ENCODE results near the gene COL4A4.

COL4A4 gene

GRCh38 chr2:227058888-227059399, 105.1 kb downstream of the COL4A4 start:
- peaks cover under 1% of the 10 kb centered on the region for H3K36me3 Mint-ChIP-seq (ENCODE audit: low read depth)
- peaks cover 11% of the 10 kb centered on the region for H3K9me3 Mint-ChIP-seq
- DNase-seq = no peak
- no peak overlapping the region for H3K4me3 Mint-ChIP-seq
- H3K27ac Mint-ChIP-seq = no peak overlapping the region
- H3K27me3 Mint-ChIP-seq (ENCODE audit: low read depth, poor library complexity) = no peaks in the 10 kb centered on the region
- no peak for TF ChIP-seq CTCF (IDR thresholded peaks at IDR 0.05)
- no peaks in the 10 kb centered on the region for H3K4me1 Mint-ChIP-seq

DNA sequence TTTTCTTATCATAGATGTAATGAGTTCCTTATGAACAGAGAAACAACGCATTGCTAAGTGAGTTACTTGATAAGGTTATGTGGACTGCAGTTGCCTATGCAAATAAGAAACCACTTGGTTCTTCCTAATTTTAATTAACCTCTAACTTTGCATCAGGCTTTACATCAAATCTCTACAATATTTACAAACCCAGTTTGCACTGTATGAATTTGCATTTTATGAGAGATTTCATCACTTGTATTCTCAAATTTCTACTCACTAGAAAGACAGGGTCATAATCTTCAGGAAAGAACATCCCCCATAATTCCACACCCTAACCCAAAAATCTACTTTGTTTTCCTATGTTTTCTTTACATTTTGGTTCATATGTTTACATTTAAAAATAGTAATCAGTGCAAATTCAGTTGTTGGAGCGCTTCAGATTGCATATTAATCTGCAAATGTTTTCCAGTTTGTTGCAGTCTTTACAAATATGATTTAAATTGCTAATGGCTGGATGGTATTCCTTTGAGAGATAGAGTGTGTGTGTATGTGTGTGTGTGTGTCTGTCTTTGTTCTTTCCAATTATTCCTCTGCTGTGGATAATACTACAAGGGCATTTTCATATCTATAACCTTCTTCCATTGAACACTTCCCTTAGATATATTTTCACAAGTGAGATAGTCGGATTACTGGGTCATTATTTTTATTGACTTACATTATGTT, 106.1 kb downstream of the COL4A4 start:
- Mint-ChIP-seq H3K27me3 (ENCODE audit: low read depth, poor library complexity) (peaks cover 2% of the 10 kb centered on the region), H3K9me3 (peaks cover 6% of the 10 kb centered on the region), H3K4me1 (no peaks in the 10 kb centered on the region), H3K27ac (no peak overlapping the region), H3K36me3 (ENCODE audit: low read depth) (no peaks in the 10 kb centered on the region), H3K4me3 (no peak overlapping the region)
- DNase-seq = no peak
- TF ChIP-seq CTCF (IDR thresholded peaks at IDR 0.05) = no peak

DNA sequence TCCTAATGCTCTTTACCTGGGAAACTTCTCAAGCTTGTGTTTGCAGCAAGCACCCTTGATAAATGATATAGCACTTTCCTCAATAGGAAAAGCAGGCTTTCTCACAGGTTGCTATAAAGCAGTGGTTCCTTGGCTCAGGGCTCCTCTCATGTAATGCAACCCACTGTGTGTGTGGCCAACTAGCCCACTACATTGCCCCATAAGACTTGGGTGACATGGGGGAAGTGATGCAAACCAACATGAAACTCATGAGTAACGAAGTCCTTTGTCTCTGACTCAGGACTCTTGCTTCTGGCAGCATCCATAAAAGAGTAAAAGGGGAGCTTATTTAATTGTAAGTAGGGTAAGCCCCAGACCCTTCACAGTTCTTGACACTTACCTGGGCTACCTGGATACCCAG, 106.9 kb downstream of the COL4A4 start:
- no peak for TF ChIP-seq CTCF (IDR thresholded peaks at IDR 0.05)
- H3K4me1 Mint-ChIP-seq = no peaks in the 10 kb centered on the region
- H3K27ac Mint-ChIP-seq = no peak overlapping the region
- no peaks in the 10 kb centered on the region for H3K36me3 Mint-ChIP-seq (ENCODE audit: low read depth)
- H3K27me3 Mint-ChIP-seq (ENCODE audit: low read depth, poor library complexity) = peaks cover 2% of the 10 kb centered on the region
- H3K9me3 Mint-ChIP-seq = peaks cover 5% of the 10 kb centered on the region
- DNase-seq = no peak
- no peak overlapping the region for H3K4me3 Mint-ChIP-seq

- H3K4me3 Mint-ChIP-seq = no peak overlapping the region
- no peak for TF ChIP-seq CTCF (IDR thresholded peaks at IDR 0.05)
- no peaks in the 10 kb centered on the region for H3K4me1 Mint-ChIP-seq
- H3K27ac Mint-ChIP-seq = no peak overlapping the region
- no peak for DNase-seq
- H3K27me3 Mint-ChIP-seq (ENCODE audit: low read depth, poor library complexity) = peaks cover 2% of the 10 kb centered on the region
- no peaks in the 10 kb centered on the region for H3K36me3 Mint-ChIP-seq (ENCODE audit: low read depth)
- no peaks in the 10 kb centered on the region for H3K9me3 Mint-ChIP-seq
Measured at GRCh38 chr2:227054006-227054405, 110.0 kb downstream of the COL4A4 start.

GRCh38 chr2:227052879-227053278, 111.1 kb downstream of the COL4A4 start:
- Mint-ChIP-seq H3K4me1 (no peaks in the 10 kb centered on the region), H3K36me3 (ENCODE audit: low read depth) (no peaks in the 10 kb centered on the region), H3K27ac (no peak overlapping the region), H3K4me3 (no peak overlapping the region), H3K9me3 (no peaks in the 10 kb centered on the region), H3K27me3 (ENCODE audit: low read depth, poor library complexity) (peaks cover 2% of the 10 kb centered on the region)
- no peak for DNase-seq
- no peak for TF ChIP-seq CTCF (IDR thresholded peaks at IDR 0.05)

DNA sequence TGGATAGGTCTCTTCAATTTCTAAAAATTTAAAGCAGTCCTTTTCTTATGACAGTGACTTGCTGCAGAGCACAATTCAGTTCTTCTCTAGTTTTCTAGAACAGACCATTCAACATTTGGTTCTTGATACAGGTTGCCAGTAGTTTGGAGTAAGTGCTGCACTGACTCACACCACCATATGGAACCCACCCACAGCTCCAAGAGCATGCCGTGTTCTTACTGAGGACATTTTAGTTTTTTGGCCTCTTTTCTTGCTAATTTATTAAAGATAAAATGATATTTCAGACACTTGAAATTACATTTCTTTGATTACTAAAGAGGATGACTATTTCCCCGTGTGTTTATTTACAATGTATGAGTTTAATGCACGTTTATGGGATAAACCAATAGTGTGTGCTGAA, 120.0 kb downstream of the COL4A4 start:
- Mint-ChIP-seq H3K27ac (no peak overlapping the region), H3K27me3 (ENCODE audit: low read depth, poor library complexity) (no peaks in the 10 kb centered on the region), H3K36me3 (ENCODE audit: low read depth) (no peaks in the 10 kb centered on the region), H3K4me1 (no peaks in the 10 kb centered on the region), H3K4me3 (no peak overlapping the region), H3K9me3 (no peaks in the 10 kb centered on the region)
- no peak for DNase-seq
- no peak for TF ChIP-seq CTCF (IDR thresholded peaks at IDR 0.05)
